Measurements from ENCODE around the gene EFNA3.

EFNA3 gene

DNA sequence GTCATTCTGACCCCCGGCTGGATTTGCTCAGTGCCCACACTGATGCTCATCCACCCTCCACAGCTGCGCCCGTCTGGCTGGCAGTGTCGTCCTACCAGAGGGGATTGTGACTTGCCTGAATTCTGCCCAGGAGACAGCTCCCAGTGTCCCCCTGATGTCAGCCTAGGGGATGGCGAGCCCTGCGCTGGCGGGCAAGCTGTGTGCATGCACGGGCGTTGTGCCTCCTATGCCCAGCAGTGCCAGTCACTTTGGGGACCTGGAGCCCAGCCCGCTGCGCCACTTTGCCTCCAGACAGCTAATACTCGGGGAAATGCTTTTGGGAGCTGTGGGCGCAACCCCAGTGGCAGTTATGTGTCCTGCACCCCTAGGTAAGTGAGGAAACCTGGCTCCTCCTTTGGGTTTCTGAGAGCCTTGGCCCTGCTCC lies 20.8 kb upstream of the EFNA3 start:
- no peak for DNase-seq
- H3K9ac ChIP-seq (ENCODE audit: low read length) = no peak overlapping the region
- H3K4me2 ChIP-seq (ENCODE audit: low read length, poor library complexity, severe bottlenecking) = no peak overlapping the region
- H2BK15ac ChIP-seq (ENCODE audit: low read depth, poor library complexity, severe bottlenecking) = no peak overlapping the region
- H2BK12ac ChIP-seq (ENCODE audit: low read length in 2 of 2) = no peak overlapping the region
- no peak overlapping the region for H2BK5ac ChIP-seq (ENCODE audit: low read depth, low read length, poor library complexity, severe bottlenecking)
- no peak overlapping the region for H3K18ac ChIP-seq (ENCODE audit: low read depth in 1 of 2, low read length in 2 of 2)
- no peaks in the 10 kb centered on the region for H3K27me3 ChIP-seq (ENCODE audit: control insufficient read depth in 1 of 2, insufficient read depth in 1 of 2, low read length in 2 of 2)
- peaks cover 13% of the 10 kb centered on the region for H3K4me1 ChIP-seq (ENCODE audit: control insufficient read depth, insufficient read depth, low read depth, low read length)
- peaks cover 62 to 65% of the 10 kb centered on the region in 2 experiments for H3K36me3 ChIP-seq (ENCODE audit: control insufficient read depth in 1 of 2, insufficient read depth in 2 of 2, low read depth in 1 of 2, low read length in 2 of 2)
- no peak overlapping the region for H4K8ac ChIP-seq (ENCODE audit: low read length)
- no peak overlapping the region for H4K91ac ChIP-seq (ENCODE audit: low read length)
- no peak overlapping the region for H2BK120ac ChIP-seq (ENCODE audit: low read depth, low read length)
- 95% methylated on average over 13 of the region's 13 CpGs for WGBS
- H3K9me3 ChIP-seq (ENCODE audit: control insufficient read depth, low read length) = no peaks in the 10 kb centered on the region
- no peak overlapping the region for H3K4ac ChIP-seq (ENCODE audit: low read depth in 1 of 2, low read length in 2 of 2)
- no peak overlapping the region for H3K27ac ChIP-seq (ENCODE audit: low read length, poor library complexity, severe bottlenecking)
- no peak overlapping the region for H3K14ac ChIP-seq (ENCODE audit: low read length in 2 of 2)
- H3K79me1 ChIP-seq (replicated peaks; ENCODE audit: low read length, poor library complexity, severe bottlenecking) = peaks cover 11% of the 10 kb centered on the region
- no peak overlapping the region for H3K23ac ChIP-seq (ENCODE audit: low read length in 2 of 2)
- H2AK5ac ChIP-seq (ENCODE audit: low read length, severe bottlenecking) = no peak overlapping the region
- H2AFZ ChIP-seq (ENCODE audit: low read depth, low read length) = no peak overlapping the region
- no peak overlapping the region for H3K4me3 ChIP-seq (ENCODE audit: insufficient read depth in 1 of 2, low read depth in 1 of 2, low read length in 2 of 2)

DNA sequence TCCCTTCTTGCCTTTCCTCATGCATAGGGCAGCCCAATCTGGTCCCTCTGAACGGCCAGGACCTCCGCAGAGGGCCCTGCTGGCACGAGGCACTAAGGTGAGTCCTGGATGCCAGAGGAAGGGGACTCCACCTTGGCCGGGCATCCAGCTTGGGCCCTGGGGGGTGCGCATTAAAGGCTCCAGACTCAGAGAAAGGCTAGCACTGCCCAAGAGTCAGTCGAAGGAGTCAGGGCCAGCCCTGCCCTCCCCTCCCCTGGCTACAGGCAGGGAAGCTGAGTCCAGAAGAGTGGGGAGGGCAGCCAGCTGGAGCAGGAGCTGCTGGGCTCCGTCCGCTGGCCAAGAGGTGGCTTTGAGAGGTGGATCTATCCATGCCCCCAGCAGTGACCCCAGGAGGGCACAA lies 17.9 kb upstream of the EFNA3 start:
- WGBS = 93% methylated on average over 8 of the region's 8 CpGs
- Histone ChIP-seq H4K91ac (ENCODE audit: low read length) (no peak overlapping the region), H2BK12ac (ENCODE audit: low read length in 2 of 2) (no peak overlapping the region)

GRCh38 chr1:155061381-155062150 lies 17.1 kb upstream of the EFNA3 start:
- no peak overlapping the region for H4K91ac ChIP-seq (ENCODE audit: low read length)
- WGBS = 41% methylated on average over 16 of the region's 21 CpGs
- H3K4me1 ChIP-seq (ENCODE audit: control insufficient read depth, insufficient read depth, low read depth, low read length) = peaks cover 23% of the 10 kb centered on the region
- H3K18ac ChIP-seq (ENCODE audit: low read depth in 1 of 2, low read length in 2 of 2) = no peak overlapping the region
- peaks cover 9% of the 10 kb centered on the region for H3K79me1 ChIP-seq (replicated peaks; ENCODE audit: low read length, poor library complexity, severe bottlenecking)
- H2AFZ ChIP-seq (ENCODE audit: low read depth, low read length) = no peak overlapping the region
- no peak overlapping the region for H3K27ac ChIP-seq (ENCODE audit: low read length, poor library complexity, severe bottlenecking)
- no peak overlapping the region for H3K4me2 ChIP-seq (ENCODE audit: low read length, poor library complexity, severe bottlenecking)
- H3K23ac ChIP-seq (ENCODE audit: low read length in 2 of 2) = no peak overlapping the region
- peaks cover 39 to 44% of the 10 kb centered on the region in 2 experiments for H3K36me3 ChIP-seq (ENCODE audit: control insufficient read depth in 1 of 2, insufficient read depth in 2 of 2, low read depth in 1 of 2, low read length in 2 of 2)
- H3K9ac ChIP-seq (ENCODE audit: low read length) = no peak overlapping the region
- H3K27me3 ChIP-seq (ENCODE audit: control insufficient read depth in 1 of 2, insufficient read depth in 1 of 2, low read length in 2 of 2) = no peaks in the 10 kb centered on the region
- H2BK12ac ChIP-seq (ENCODE audit: low read length in 2 of 2) = peak overlapping the region in 1 of 2 experiments; percentile 60
- DNase-seq = peak; percentile 83
- H4K8ac ChIP-seq (ENCODE audit: low read length) = peak overlapping the region; percentile 33
- H2BK120ac ChIP-seq (ENCODE audit: low read depth, low read length) = no peak overlapping the region
- H3K4me3 ChIP-seq (ENCODE audit: insufficient read depth in 1 of 2, low read depth in 1 of 2, low read length in 2 of 2) = no peak overlapping the region
- no peak overlapping the region for H2BK5ac ChIP-seq (ENCODE audit: low read depth, low read length, poor library complexity, severe bottlenecking)
- H3K9me3 ChIP-seq (ENCODE audit: control insufficient read depth, low read length) = no peaks in the 10 kb centered on the region
- no peak overlapping the region for H2BK15ac ChIP-seq (ENCODE audit: low read depth, poor library complexity, severe bottlenecking)
- H3K4ac ChIP-seq (ENCODE audit: low read depth in 1 of 2, low read length in 2 of 2) = no peak overlapping the region
- no peak overlapping the region for H2AK5ac ChIP-seq (ENCODE audit: low read length, severe bottlenecking)
- H3K14ac ChIP-seq (ENCODE audit: low read length in 2 of 2) = no peak overlapping the region

More for the DNA sequence above, 17.9 kb upstream of the EFNA3 start:
- no peak for DNase-seq
- no peak overlapping the region for H3K23ac ChIP-seq (ENCODE audit: low read length in 2 of 2)
- peaks cover 23% of the 10 kb centered on the region for H3K4me1 ChIP-seq (ENCODE audit: control insufficient read depth, insufficient read depth, low read depth, low read length)
- peaks cover 47 to 48% of the 10 kb centered on the region in 2 experiments for H3K36me3 ChIP-seq (ENCODE audit: control insufficient read depth in 1 of 2, insufficient read depth in 2 of 2, low read depth in 1 of 2, low read length in 2 of 2)
- no peak overlapping the region for H2BK120ac ChIP-seq (ENCODE audit: low read depth, low read length)
- no peak overlapping the region for H3K4ac ChIP-seq (ENCODE audit: low read depth in 1 of 2, low read length in 2 of 2)
- no peak overlapping the region for H3K9ac ChIP-seq (ENCODE audit: low read length)
- no peaks in the 10 kb centered on the region for H3K9me3 ChIP-seq (ENCODE audit: control insufficient read depth, low read length)
- no peak overlapping the region for H2AFZ ChIP-seq (ENCODE audit: low read depth, low read length)
- no peak overlapping the region for H3K4me2 ChIP-seq (ENCODE audit: low read length, poor library complexity, severe bottlenecking)
- H3K4me3 ChIP-seq (ENCODE audit: insufficient read depth in 1 of 2, low read depth in 1 of 2, low read length in 2 of 2) = no peak overlapping the region
- peaks cover 7% of the 10 kb centered on the region for H3K79me1 ChIP-seq (replicated peaks; ENCODE audit: low read length, poor library complexity, severe bottlenecking)
- no peak overlapping the region for H3K27ac ChIP-seq (ENCODE audit: low read length, poor library complexity, severe bottlenecking)
- peak overlapping the region; percentile 53 for H2BK15ac ChIP-seq (ENCODE audit: low read depth, poor library complexity, severe bottlenecking)
- no peak overlapping the region for H3K18ac ChIP-seq (ENCODE audit: low read depth in 1 of 2, low read length in 2 of 2)
- H3K14ac ChIP-seq (ENCODE audit: low read length in 2 of 2) = no peak overlapping the region
- H2BK5ac ChIP-seq (ENCODE audit: low read depth, low read length, poor library complexity, severe bottlenecking) = no peak overlapping the region
- no peaks in the 10 kb centered on the region for H3K27me3 ChIP-seq (ENCODE audit: control insufficient read depth in 1 of 2, insufficient read depth in 1 of 2, low read length in 2 of 2)
- H4K8ac ChIP-seq (ENCODE audit: low read length) = no peak overlapping the region
- no peak overlapping the region for H2AK5ac ChIP-seq (ENCODE audit: low read length, severe bottlenecking)

DNA sequence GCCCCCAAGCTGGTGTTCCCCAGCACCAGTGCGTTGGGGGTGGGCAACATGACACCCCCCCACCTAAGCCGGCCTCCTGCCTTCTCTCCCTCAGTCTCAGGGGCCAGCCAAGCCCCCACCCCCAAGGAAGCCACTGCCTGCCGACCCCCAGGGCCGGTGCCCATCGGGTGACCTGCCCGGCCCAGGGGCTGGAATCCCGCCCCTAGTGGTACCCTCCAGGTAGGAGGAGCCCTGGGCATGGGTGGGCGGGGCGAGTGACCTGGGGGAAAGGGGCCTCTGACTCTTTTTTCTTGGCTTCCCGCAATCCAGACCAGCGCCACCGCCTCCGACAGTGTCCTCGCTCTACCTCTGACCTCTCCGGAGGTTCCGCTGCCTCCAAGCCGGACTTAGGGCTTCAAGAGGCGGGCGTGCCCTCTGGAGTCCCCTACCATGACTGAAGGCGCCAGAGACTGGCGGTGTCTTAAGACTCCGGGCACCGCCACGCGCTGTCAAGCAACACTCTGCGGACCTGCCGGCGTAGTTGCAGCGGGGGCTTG lies 16.4 kb upstream of the EFNA3 start:
- peak overlapping the region; percentile 48 for H3K4me2 ChIP-seq (ENCODE audit: low read length, poor library complexity, severe bottlenecking)
- H3K9me3 ChIP-seq (ENCODE audit: control insufficient read depth, low read length) = no peaks in the 10 kb centered on the region
- DNase-seq = no peak
- no peak overlapping the region for H3K27ac ChIP-seq (ENCODE audit: low read length, poor library complexity, severe bottlenecking)
- H3K18ac ChIP-seq (ENCODE audit: low read depth in 1 of 2, low read length in 2 of 2) = no peak overlapping the region
- no peak overlapping the region for H2AFZ ChIP-seq (ENCODE audit: low read depth, low read length)
- no peak overlapping the region for H2BK5ac ChIP-seq (ENCODE audit: low read depth, low read length, poor library complexity, severe bottlenecking)
- peak overlapping the region in 1 of 2 experiments; percentile 60 for H2BK12ac ChIP-seq (ENCODE audit: low read length in 2 of 2)
- 6% methylated on average over 24 of the region's 29 CpGs for WGBS
- no peak overlapping the region for H3K23ac ChIP-seq (ENCODE audit: low read length in 2 of 2)
- H3K79me1 ChIP-seq (replicated peaks; ENCODE audit: low read length, poor library complexity, severe bottlenecking) = peaks cover 10% of the 10 kb centered on the region
- H2BK15ac ChIP-seq (ENCODE audit: low read depth, poor library complexity, severe bottlenecking) = peak overlapping the region; percentile 50
- no peak overlapping the region for H2AK5ac ChIP-seq (ENCODE audit: low read length, severe bottlenecking)
- no peak overlapping the region for H3K4me3 ChIP-seq (ENCODE audit: insufficient read depth in 1 of 2, low read depth in 1 of 2, low read length in 2 of 2)
- H3K9ac ChIP-seq (ENCODE audit: low read length) = no peak overlapping the region
- peaks cover 33 to 43% of the 10 kb centered on the region in 2 experiments for H3K36me3 ChIP-seq (ENCODE audit: control insufficient read depth in 1 of 2, insufficient read depth in 2 of 2, low read depth in 1 of 2, low read length in 2 of 2)
- peak overlapping the region; percentile 33 for H4K8ac ChIP-seq (ENCODE audit: low read length)
- H3K4ac ChIP-seq (ENCODE audit: low read depth in 1 of 2, low read length in 2 of 2) = no peak overlapping the region
- H4K91ac ChIP-seq (ENCODE audit: low read length) = no peak overlapping the region
- no peak overlapping the region for H3K14ac ChIP-seq (ENCODE audit: low read length in 2 of 2)
- no peaks in the 10 kb centered on the region for H3K27me3 ChIP-seq (ENCODE audit: control insufficient read depth in 1 of 2, insufficient read depth in 1 of 2, low read length in 2 of 2)
- no peak overlapping the region for H2BK120ac ChIP-seq (ENCODE audit: low read depth, low read length)
- peaks cover 23% of the 10 kb centered on the region for H3K4me1 ChIP-seq (ENCODE audit: control insufficient read depth, insufficient read depth, low read depth, low read length)
